Measurements from ENCODE around the gene MATN3.
"Not testable (repeated sequence)": the region's sequence is repeated elsewhere in the genome, so short reads cannot be mapped to it uniquely, and the experiment has no call there.

MATN3 gene

GRCh38 chr2:20012282-20013125 is at the start of gene MATN3:
Gene MATN3, minus strand, starts transcription at chr2:20012668. Its CDS starts 37 bp downstream, at chr2:20012631.
- DNase-seq (ENCODE audit: low spot score), result no peak

- no peak for DNase-seq (ENCODE audit: low spot score)
Measured at GRCh38 chr2:20061940-20062339, 49.5 kb upstream of the MATN3 start.

DNA sequence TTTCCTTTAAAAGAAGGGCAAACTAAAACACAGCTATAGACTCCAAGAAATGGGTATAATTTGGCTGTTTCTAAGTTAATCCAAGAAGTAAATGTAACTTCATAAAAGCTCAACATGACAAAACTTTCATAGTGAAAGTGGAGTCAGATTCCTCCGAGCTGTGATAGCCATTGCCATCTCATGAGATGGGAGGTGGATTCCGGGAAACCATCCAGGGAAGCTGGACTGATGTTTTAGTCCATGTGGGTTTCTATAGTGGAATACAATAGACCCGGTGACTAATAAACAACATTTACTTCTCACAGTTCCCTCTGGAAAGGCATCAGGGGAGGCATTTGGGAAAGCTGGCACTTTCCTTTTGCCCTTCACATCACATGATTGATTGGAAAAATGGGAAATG is 49.0 kb upstream of the MATN3 start:
- DNase-seq (ENCODE audit: low spot score), result no peak

- DNase-seq (ENCODE audit: low spot score), result no peak
Measured at GRCh38 chr2:20060106-20060505, 47.6 kb upstream of the MATN3 start.

DNA sequence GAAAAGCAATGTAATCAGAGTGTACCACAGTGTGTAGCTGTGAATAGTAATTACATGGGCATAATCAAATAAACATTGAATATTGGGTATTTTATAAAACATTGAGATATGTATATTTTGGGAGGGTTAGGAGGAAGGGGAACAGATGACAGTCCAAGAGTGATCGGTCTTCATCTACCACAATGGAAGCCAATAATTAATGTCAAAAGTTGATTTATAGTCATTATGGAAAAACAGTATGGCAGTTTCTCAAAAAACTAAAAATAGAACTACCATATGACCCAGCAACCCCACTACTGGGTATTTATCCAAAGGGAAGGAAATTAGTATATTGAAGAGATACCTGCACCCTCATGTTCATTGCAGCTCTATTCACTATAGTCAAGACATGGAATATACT is 44.8 kb upstream of the MATN3 start:
- DNase-seq (ENCODE audit: low spot score), result no peak

GRCh38 chr2:20054931-20055330 is 42.5 kb upstream of the MATN3 start:
- no peak for DNase-seq (ENCODE audit: low spot score)

- no peak for DNase-seq (ENCODE audit: low spot score)
Measured at GRCh38 chr2:20054119-20054518, 41.7 kb upstream of the MATN3 start.

- DNase-seq (ENCODE audit: low spot score), result no peak
Measured at GRCh38 chr2:20052861-20053281, 40.4 kb upstream of the MATN3 start.

DNA sequence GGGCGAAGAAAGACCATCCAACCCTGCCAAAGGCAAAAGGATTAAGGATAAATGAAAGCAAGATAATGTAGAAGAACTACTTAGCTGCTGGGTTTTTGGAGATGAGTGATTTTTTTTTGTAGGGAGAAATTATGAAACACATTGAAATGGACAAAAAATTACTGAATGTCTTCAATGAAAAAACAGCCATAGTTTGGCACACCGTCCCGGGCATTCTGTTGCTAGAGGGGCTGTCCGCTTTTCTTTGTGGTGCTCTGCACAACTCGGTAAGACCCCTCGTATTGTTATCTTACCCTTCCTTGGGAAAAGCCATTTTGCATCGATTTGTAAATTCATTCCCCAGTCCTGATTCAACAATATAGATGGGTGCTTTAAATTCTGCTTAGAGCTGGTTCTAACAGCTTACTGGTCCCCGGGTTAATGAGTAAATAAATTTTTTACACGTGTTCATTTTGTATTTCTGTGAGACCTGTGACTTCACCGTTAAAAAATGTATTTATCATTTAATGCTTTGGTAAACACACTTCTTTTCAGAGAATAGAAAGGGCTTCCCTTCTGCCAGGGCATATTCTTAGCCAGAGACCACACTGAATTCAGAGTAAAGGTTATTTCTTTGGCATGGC is 39.9 kb upstream of the MATN3 start:
- no peak for DNase-seq (ENCODE audit: low spot score)

DNA sequence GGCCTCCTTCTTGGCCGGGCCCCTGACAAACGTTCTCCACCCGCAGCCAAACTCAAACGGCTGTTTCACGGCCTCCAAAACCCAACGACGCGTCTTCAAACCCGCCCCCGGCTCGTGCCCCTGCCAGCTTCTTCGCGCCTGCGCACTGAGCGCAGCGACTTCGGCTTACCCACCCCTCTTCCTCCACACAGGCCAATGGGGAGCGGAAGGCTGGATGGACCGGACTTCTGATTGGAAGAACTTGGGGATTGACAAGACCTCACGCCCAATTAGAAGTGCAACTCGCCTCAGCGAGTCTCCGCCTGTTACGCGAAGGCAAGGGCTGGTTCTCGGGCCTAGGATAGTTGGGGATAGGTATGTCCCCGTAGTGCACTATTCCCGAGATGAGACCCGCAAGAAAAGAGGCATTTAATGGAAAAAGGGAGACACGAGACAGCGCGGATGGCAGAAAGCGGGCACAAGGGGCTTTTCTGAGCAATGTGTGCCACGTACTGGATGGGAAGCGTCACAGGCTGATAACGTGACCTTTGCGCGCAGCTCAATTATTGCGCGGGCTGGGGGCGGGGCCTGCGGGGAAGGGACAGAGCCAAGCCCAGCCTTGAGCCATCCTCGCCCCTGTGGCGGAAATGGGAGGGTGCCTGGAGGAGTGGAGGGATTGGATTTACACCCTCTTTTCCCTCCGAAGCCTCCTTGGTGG is 39.2 kb upstream of the MATN3 start, which contains the start of gene LAPTM4A:
LAPTM4A (minus strand) TSS at position 97 of the 697 bp plus-strand sequence. CDS start 108 bp downstream, outside the sequence.
- peak; percentile 99 for DNase-seq (ENCODE audit: low spot score)

DNA sequence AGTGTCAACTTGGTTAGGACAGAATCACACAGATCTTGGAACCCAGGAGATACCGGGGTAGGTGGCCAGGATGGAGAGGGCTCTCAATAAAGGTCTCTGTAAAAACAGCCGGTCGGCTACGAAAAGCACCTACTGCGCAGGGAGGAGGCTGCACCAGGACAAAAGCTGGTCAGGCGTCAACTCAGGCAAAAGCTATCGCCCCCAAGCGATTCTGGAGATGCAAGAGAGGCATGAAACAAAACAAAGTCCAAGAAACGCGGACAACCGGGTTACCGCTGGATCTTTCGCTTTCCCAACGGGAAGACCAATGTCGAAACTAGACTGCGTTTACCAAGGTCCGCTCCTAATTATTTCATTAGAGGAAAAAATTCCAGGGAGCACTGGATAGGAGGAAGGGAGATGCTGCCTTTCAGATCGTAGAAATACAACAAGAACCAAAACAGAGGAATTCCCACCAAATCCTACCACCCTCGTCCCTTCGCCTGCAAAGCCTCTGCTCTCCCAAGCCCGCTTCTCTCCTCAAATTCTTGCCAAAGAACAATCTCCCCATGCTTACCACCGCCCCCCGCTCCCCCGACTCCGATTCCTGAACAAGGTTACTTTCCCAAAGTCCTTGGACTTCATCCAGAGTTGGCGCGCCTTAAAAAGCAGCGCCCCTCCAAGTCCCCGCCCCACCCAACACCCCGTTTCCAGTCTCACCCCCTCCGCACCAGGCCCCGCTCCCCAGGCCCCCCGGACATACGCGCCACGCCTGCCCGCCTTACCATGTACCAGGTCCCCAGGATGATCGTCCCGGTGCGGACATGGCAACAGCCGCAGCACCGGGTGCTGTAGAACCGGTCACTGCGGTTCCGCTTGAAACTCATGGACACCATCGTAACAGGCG is 38.4 kb upstream of the MATN3 start:
- peak; percentile 29 for DNase-seq (ENCODE audit: low spot score)

- peak; percentile 53 for DNase-seq (ENCODE audit: low spot score)
Measured at GRCh38 chr2:20050104-20050645, 37.7 kb upstream of the MATN3 start.

DNA sequence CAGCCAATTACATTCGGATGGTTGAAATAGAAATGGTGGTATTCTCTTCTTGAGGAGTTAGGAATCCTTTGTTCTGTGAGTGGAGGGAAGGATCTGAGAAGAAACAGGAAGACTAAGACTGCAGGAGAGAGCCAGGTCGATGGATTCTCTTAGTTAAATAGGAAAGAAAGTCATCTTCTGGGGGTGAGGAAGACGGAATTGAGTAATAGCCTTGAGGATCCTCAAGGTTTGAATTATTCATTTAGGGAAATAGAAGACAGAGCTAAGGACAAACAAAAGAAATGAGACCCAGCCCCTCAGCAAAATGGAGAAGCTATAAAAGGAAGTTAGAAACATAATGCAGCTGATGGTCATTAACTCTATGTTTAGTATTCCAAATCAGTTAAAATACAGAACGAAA is 37.2 kb upstream of the MATN3 start:
- DNase-seq (ENCODE audit: low spot score), result no peak

- DNase-seq (ENCODE audit: low spot score), result no peak
Measured at GRCh38 chr2:20048488-20049448, 36.3 kb upstream of the MATN3 start.

DNA sequence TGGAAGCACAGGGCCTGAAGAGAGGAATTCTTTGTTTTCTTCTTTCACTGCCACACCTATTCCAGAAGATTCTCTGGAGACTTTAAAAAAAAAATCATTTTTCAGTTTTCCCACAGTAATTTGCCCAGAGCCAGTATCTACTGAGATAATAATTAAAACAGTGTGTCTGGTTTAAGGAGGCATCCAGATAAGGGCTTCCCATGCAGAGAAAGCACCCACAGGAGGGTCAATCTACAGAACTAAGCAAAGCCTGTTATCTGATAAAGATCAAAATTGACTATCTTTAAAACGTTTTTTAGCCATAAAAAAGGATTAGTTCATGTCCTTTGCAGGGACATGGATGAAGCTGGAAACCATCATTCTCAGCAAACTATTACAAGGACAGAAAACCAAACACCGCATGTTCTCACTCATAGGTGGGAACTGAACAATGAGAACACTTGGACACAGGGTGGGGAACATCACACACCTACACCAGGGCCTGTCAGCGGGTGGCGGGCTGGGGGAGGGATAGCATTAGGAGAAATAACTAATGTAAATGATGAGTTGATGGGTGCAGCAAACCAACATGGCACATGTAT is 33.3 kb upstream of the MATN3 start:
- not testable (repeated sequence) for DNase-seq (ENCODE audit: low spot score)

GRCh38 chr2:20044778-20045177 is 32.3 kb upstream of the MATN3 start:
- no peak for DNase-seq (ENCODE audit: low spot score)

GRCh38 chr2:20042531-20042930 is 30.1 kb upstream of the MATN3 start:
- no peak for DNase-seq (ENCODE audit: low spot score)

DNA sequence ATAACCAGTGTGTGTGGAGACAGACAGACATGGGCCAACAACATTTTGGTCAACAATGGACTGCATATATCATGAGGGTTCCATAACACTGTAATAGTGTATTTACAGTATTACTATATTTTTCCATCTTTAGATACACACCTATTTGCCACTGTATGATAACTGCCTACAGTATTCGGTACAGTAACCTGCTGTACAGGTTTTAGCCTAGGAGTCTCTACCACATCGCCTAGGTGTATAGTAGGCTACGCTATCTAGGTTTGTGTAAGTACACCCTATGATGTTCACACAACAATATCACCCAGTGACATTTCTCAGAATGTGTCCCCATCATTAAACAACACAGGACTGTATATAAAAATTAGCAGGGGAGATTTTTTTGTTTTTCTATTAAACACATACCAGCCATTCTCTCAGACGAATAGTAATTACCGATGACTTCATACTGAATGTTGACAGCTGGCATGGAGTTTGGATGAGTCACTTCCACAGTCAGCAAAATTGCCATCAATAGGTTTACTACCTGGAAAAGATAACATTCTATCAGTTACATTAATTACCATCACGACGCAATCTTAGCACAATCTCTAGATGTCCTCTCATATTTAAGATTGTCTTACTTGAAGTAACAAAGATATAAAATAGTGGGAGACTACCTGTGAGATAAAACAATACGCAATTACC is 28.2 kb upstream of the MATN3 start:
- no peak for DNase-seq (ENCODE audit: low spot score)

DNA sequence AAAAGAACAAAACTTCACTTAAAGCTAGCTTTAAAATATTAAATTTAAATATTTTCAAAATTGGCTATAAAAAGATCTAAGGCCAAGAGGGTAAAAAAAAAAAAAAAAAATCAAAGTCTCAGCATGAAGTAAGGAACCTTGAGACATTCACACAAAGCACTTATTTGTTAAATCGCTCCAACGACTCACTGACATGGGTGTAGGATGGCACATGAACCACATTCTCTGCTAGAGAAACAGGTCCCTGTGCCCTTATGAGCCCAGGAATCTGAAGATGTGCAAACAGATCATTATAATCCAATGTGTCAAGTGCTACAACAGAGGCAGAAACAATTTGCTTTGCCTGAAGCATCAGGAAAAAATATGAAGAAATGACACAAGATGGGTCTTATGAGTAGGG is 25.2 kb upstream of the MATN3 start:
- DNase-seq (ENCODE audit: low spot score), result no peak

All from CD4-positive, alpha-beta T cell treated with Interleukin-2 at 100 ng/mL for 4 hours (primary cell).